HG03354 (cell line): ENCODE results near the gene ITPR1.
A peak's percentile ranks its signal among the peaks of the same experiment; 100 is the strongest.

ENCODE experiments used
- ATAC-seq: cut with Tn5 transposase; IDR thresholded peaks from one replicate; pipeline ENCODE4 v1.9.1; 2021; ENCODE audit warnings: mild to moderate bottlenecking; ENCODE audit not compliant: unreplicated experiment, poor library complexity, severe bottlenecking

Gene ITPR1

DNA sequence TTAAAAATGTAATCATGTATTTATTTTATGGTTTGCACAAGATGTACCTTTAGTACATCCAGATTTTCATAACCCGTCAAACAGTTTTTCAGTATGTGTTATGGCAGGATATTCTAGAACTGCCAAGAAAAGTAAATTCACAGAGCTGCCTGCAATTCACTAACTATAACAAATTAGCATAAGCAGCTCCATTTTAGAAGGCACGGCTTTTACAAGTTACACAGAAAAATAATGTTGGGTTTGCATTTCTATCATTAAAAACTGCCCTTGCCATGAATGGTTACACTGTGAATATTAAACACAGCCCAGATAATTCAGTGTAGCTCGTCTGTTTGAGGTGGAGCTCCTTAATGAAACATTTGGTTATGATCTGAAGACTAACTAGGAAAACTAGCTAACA lies 391.7 kb downstream of the ITPR1 start:
- ATAC-seq: no peak

DNA sequence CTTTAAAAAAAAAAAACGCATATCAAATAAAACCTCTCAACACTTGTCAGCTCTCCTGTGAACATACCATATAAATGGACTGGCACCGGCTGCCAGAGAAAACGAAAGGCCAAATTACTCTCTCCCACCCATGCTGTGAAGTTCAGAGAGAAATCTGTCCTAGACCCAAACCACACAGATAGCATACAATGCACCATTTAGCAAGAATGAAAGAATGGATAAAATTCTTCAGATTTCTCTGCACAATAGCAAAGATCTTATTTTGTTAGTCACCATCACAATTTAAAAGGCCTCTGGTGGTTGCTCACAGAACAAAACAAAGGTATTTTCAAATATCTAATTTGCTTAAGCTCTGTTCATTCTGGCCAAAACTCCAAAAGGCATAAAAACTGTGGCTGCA lies 392.2 kb downstream of the ITPR1 start:
- no peak for ATAC-seq

- ATAC-seq: no peak
These were observed 393.3 kb downstream of the ITPR1 start for GRCh38 chr3:4886448-4886847.

- no peak for ATAC-seq
These were observed 394.0 kb downstream of the ITPR1 start for GRCh38 chr3:4887177-4887576.

- ATAC-seq: peak; percentile 84
These were observed 396.0 kb downstream of the ITPR1 start for GRCh38 chr3:4888913-4889846.

DNA sequence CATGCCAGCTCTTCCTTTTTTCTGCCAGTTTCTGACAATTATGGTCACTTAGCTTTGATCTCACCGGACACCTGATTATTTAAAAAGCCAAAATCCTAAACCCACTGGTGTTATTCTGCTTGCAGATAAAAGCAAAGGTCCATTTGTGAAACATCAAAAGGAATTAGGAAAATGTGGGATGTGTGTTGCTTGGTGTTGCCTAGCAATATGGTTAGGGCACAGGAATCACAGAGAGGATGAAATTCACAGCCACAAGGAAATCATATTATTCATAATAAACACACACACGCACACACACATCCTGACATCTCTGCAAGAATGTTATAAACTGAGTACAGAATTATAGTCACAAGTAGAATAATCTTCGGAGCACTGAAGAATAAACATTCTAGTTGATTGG lies 396.7 kb downstream of the ITPR1 start:
- no peak for ATAC-seq

- no peak for ATAC-seq
These were observed 401.9 kb downstream of the ITPR1 start for GRCh38 chr3:4894891-4895530.

DNA sequence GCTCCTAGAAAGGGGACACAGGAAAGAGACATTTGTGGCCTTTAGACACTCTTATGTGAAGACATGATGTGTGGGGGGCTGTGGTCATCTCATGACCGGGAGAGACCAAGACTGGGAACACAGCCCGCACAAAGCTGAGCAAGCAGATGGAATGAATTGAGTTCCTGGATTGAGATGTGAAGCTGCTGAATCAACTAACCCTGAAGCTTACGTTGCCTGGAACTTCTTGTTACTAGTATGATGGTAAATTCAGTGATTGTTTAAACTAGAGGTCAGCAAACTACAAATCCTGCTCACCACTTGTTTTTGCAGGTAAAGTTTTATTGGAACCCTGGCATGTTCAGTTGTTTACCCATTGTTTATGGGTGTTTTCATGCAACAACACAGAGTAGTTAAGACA lies 402.7 kb downstream of the ITPR1 start:
- no peak for ATAC-seq
